ENCODE measurements around the gene PLXNB1.
A peak's percentile ranks its signal among the peaks of the same experiment; 100 is the strongest.
"Not testable (repeated sequence)": the region's sequence is repeated elsewhere in the genome, so short reads cannot be mapped to it uniquely, and the experiment has no call there.

PLXNB1 gene, protein sequence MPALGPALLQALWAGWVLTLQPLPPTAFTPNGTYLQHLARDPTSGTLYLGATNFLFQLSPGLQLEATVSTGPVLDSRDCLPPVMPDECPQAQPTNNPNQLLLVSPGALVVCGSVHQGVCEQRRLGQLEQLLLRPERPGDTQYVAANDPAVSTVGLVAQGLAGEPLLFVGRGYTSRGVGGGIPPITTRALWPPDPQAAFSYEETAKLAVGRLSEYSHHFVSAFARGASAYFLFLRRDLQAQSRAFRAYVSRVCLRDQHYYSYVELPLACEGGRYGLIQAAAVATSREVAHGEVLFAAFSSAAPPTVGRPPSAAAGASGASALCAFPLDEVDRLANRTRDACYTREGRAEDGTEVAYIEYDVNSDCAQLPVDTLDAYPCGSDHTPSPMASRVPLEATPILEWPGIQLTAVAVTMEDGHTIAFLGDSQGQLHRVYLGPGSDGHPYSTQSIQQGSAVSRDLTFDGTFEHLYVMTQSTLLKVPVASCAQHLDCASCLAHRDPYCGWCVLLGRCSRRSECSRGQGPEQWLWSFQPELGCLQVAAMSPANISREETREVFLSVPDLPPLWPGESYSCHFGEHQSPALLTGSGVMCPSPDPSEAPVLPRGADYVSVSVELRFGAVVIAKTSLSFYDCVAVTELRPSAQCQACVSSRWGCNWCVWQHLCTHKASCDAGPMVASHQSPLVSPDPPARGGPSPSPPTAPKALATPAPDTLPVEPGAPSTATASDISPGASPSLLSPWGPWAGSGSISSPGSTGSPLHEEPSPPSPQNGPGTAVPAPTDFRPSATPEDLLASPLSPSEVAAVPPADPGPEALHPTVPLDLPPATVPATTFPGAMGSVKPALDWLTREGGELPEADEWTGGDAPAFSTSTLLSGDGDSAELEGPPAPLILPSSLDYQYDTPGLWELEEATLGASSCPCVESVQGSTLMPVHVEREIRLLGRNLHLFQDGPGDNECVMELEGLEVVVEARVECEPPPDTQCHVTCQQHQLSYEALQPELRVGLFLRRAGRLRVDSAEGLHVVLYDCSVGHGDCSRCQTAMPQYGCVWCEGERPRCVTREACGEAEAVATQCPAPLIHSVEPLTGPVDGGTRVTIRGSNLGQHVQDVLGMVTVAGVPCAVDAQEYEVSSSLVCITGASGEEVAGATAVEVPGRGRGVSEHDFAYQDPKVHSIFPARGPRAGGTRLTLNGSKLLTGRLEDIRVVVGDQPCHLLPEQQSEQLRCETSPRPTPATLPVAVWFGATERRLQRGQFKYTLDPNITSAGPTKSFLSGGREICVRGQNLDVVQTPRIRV (N-terminal part only)

GRCh38 chr3:48429960-48430707, at the start of gene PLXNB1:
TSS of gene PLXNB1 (minus strand) at chr3:48430086. CDS start at chr3:48424611, 5,475 bp downstream.
- no peak for DNase-seq

DNA sequence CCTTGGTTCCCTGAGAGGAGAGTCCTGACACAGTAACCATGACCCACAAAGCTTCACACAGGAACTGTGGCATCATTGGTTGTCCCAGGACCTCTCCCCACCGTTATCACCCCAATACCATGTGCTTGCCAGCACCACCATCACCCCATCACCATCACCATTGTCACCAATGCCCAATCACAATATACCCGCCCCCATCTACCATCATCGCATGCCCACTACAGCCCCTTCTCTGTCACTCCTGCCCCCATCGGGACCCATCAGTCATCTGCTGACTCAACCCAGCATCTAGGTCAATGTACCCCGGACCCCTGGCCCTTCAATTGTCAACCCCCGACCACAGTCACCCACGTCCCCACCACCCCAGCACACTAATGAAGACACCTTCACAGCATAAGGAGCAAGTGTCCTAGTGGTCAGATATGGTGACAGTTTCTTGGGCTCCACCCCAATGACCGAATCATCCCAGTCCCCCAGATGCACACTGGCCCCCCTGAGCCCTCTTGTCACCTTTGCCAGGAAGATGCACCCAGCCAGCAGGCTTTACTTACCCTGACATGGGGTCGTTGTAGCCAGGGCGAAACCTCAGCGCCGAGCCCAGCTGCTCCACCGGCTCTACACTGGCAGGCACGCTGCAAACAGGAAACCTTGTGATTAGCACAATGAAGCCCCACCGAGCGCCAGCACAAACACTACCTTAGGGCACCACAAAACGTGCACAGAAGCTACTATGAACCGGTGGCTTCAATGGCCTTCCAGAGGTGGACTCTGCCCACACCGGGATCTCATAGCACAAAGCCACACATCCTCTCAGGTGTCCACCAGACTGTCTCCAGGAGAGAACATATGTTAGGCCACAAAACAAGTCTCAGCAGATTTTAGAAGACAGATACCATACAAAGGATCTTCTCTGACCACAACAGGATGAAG, 49.0 kb upstream of the PLXNB1 start:
- DNase-seq: peak; percentile 69

DNA sequence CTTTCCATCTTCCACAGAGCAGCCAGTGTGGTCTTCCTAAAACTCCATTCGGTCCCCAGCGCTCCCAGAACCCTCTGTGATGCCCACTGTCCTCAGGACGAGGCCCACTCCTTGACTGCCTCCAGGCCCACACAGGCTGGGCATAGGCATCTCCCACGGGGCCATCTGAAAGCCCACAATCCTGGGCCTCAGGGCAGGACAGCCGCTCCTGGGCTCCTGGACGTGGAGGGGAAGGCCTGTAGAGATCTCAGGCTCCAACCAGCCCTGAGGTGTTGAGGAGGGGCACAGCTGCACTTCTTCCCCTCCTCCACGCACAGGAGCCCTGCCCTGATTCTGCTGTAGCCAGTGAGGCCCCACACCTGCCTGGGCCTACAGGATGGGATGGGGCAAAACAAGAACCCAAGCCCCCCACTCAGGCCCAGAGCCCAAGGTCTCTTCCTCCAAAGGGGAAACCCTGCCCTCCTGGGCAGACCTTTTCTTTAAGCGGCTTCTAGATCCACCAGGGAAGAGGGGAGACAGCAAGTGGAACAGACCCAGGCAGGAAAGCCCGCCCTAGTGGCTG, 48.2 kb upstream of the PLXNB1 start:
- DNase-seq: no peak

DNA sequence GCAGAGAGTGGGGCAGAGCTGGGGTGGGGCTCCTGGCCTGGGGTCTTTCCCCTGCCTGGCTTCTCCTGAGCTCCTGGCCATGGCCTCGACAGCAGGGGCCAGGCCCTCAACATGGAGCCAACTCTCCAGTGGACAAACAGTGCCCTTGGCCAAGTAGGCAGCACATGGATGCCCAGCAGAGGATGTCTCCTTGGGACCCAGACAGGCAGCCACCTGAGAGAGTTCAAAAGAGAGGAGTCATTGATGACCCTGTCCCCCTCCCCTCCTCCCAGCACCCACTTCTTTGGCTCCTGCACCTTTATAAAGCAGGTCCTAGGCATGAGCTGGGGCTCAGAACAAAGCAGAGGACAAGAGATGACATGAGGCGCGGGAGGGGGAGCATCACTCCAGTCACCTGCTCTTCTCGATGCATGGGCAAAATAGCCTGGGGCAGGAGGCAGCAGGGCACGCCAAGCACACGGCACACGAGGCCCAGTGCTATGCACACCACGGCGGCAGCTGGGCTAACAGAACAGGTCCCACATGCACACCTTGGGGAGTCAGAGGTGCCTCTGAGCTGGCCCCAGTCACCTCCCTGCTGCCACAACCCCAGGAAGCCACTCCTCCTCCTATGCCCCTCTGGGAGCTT, 46.7 kb upstream of the PLXNB1 start:
- DNase-seq: no peak

DNA sequence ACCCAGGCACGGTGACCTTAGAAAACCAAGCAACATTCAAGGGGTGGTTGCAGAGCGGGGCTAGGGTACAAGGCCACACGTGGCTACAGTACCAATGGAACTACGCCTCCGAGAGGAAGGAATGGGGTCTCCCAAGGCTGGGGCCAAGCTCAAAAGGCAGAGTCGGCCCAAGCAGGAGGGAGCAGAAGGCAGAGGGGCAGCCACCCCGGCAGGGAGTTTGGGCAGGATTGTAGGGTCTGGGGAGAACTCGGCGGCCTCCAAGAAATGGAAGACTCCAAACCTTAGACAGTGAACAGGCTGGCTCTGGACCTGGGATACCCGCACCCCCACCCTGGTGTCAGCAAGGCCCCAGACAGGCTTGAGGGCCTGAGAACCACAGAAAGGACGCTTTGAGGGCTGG, 45.3 kb upstream of the PLXNB1 start:
- no peak for DNase-seq

GRCh38 chr3:48474619-48475018, 44.7 kb upstream of the PLXNB1 start:
- DNase-seq: no peak

- not testable (repeated sequence) for DNase-seq
Measured at GRCh38 chr3:48474031-48474430, 44.1 kb upstream of the PLXNB1 start.

DNA sequence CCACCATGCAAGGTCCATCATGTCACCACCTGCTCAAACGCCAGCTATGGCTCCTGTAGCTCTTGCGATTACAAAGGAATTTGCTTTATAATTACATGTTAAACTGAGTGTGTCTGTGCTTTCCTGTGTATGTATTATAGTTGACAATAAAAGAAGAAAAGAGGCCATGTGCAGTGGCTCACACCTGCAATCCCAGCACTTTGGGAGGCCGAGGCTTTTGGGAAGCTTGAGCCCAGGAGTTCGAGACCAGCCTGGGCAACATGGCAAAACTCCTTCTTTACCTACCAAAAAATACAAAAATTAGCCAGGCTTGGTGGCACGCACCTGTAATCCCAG, 43.7 kb upstream of the PLXNB1 start:
- DNase-seq: no peak

- DNase-seq: peak; percentile 88
Measured at GRCh38 chr3:48472923-48473616, 43.2 kb upstream of the PLXNB1 start.

DNA sequence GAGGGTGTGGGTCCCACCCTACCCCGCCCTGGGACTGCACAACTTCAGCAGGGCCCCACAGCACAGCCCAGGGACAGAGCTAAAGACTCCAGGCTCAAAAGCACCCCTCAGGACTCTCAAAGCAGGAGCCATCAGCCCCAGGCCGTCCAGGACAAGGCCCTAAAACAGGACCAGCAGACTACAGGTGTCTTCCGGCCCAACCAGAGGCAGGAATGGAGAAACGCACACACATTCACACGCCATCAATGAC, 42.7 kb upstream of the PLXNB1 start:
- DNase-seq: no peak

DNA sequence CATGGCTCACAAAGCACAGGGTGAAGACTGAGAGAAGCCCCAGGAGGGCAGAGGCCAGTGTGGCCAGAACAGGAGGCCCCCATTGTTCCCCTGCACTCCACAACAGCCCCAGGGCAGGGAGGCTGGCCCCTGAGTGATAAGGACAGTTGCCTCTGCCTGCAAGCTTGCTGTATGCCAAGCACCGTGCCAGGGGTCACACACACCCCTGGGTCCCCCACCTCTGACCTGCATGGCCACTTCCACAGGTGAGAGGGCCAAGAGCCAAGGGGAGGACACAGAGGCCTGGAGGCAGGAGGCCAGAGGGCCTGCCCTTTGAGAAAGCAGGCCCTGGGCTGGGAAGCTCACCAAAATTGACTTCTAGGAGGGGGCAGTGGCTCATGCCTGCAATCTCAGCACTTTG, 40.4 kb upstream of the PLXNB1 start:
- DNase-seq: no peak

DNA sequence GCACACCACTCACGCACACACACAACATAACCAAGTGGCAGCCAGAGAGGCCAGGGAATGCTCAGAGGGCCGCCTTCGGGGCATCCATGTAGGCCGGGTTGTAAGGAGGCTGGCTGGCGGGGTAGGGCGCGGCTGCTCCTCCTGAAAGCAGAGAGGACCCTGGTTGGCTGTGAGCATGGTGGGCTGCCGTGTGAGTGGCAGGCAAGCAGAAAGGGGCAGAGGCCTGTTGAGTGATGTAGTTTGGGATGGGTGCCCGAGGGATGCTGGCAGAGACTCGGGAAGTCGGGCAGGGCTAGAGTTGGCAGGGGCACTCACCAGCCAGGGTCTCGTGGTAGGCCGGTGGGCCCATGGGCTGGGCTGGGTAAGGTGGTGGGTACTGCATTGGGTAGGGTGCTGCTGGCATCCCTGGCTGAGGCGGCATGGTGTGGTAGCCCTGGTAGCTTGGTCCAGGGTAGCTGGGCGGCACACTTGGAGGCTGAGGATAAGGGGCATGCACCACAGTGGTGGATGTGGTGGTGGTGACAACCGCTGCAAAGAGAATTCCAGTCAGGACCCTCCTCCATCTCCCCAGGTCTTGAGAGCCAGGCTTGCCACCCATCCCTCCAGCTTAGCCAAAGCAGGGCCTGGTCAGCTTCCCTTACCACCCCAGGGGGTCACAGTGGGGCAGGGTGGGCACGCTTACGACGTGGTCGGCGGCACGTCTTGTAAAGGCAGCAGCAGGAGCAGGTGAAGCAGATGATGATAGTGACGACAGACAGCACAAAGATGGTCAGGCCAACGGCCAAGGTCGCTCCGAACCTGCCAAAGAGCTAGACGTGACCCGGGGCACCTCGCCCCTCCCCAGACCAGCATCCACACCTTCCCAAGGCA, 39.4 kb upstream of the PLXNB1 start:
- no peak for DNase-seq

GRCh38 chr3:48468329-48468731, 38.4 kb upstream of the PLXNB1 start:
- no peak for DNase-seq

DNA sequence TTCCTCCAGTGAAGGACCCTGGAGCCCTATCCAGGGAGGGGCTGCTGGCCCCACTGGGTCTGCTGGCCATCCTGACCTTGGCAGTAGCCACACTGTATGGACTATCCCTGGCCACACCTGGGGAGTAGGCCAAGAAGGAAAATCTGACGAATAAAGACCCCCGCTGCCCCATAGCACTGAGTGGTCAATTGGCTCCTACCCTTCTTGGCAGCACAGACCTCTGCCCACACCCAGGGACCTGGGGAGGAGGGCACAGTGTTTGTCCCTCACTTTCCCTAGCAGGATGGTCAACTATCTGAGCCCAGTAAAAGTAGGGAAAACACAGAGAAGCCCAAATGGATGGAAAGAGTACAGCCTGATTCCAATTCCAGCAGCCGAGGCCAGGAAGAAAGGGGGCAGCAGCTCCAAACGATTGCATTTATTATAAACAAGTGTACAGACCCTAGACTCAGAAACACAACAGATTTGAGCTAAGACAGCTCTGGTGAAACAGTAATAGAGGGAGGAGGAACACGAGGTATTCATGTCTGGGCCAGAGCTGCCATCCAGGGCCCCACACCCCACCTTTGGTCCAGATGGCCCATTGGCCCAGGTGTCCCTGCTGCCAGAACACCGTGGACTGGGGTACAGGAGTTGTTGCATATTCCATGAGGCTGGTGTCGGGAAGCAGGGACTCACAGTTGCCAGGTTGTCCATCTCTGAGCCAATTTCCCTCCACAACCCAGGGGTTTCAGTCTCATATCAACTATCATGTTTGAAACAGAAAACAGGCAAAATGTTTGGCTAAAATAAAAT, 37.8 kb upstream of the PLXNB1 start:
- DNase-seq: no peak

GRCh38 chr3:48467110-48467454, 37.2 kb upstream of the PLXNB1 start:
- DNase-seq: no peak

- no peak for DNase-seq
Measured at GRCh38 chr3:48466386-48467109, 36.7 kb upstream of the PLXNB1 start.

DNA sequence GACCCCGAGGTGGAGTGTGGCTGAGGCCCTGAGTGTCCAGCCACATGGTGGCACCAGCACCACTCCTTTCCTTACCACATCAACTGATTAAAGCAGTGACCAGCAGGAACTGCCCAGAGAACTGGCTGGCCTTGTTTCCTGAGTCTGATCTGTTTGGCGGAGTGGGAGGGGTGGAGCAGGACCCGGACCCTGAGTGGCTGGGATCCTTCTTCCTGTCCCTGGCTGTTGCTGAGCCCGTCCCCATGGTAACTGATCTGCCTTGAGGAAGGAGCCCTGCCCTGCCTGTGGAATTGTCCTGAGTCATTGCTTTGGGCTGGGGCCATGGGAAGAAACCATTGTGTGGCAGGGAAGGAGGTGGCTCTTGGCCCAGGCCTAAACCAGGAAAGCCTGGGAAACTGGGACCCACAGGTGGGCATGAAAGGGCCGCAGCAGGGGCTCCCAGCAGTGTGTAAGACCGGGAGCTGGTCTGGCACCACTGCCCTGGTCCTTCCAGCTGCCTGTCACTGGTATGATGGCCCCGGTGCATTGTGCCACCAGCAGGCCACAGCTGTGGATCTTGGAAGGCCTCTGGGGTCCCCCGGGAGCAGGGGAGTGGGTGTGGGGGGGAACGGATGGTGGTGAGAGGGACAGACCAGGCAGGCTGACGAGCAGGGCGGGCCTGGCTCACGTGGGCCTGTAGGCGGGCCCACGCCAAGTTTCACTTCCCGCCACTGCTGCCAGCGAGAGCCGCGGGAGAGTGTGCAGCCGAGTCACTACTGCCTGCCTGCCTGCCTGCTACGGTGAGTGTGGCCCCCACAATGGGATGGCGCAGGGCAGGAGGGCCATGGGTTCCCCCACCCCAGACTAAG, 35.9 kb upstream of the PLXNB1 start:
- peak; percentile 69 for DNase-seq
